Activated CD8-positive, alpha-beta memory T cell treated with anti-CD3 and anti-CD28 coated beads for 1 hour (primary cell): ENCODE data around the gene MIPOL1.

Experiments used
- DNase-seq, 2 donors: peaks; one replicate each; pipeline ENCODE4 v3.0.0-alpha.2; 2020; ENCODE audit warnings: low read depth in 1 of 2; ENCODE audit errors: extremely low read depth in 1 of 2

The MIPOL1 gene

GRCh38 chr14:37583358-37584210 lies 385.8 kb downstream of the MIPOL1 start:
- no peak for DNase-seq

GRCh38 chr14:37584211-37585100 lies 386.7 kb downstream of the MIPOL1 start:
- no peak for DNase-seq

GRCh38 chr14:37585101-37585511 lies 387.4 kb downstream of the MIPOL1 start:
- DNase-seq, result no peak

- DNase-seq, result no peak
Observed at GRCh38 chr14:37585971-37586796, 388.4 kb downstream of the MIPOL1 start.

- DNase-seq, result no peak
Observed at GRCh38 chr14:37586797-37587130, 389.0 kb downstream of the MIPOL1 start.

- no peak for DNase-seq
Observed at GRCh38 chr14:37587131-37587803, 389.5 kb downstream of the MIPOL1 start.

- DNase-seq, result no peak
Observed at GRCh38 chr14:37587881-37588666, 390.3 kb downstream of the MIPOL1 start.

GRCh38 chr14:37588667-37588955 lies 390.9 kb downstream of the MIPOL1 start:
- DNase-seq, result no peak

- DNase-seq, result no peak
Observed at GRCh38 chr14:37588956-37589714, 391.4 kb downstream of the MIPOL1 start.

- DNase-seq, result no peak
Observed at GRCh38 chr14:37589715-37590427, 392.1 kb downstream of the MIPOL1 start.

- no peak for DNase-seq
Observed at GRCh38 chr14:37590428-37591139, 392.8 kb downstream of the MIPOL1 start.

- DNase-seq, result no peak
Observed at GRCh38 chr14:37591311-37591940, 393.7 kb downstream of the MIPOL1 start.

- DNase-seq, result no peak
Observed at GRCh38 chr14:37591941-37592481, 394.3 kb downstream of the MIPOL1 start.

- no peak for DNase-seq
Observed at GRCh38 chr14:37592482-37593408, 395.0 kb downstream of the MIPOL1 start.

GRCh38 chr14:37593511-37594237 lies 395.9 kb downstream of the MIPOL1 start:
- no peak for DNase-seq
